ENCODE results near the gene SCARF2.

- TF ChIP-seq CTCF (IDR thresholded peaks at IDR 0.05) (no peak), EP300 (IDR thresholded peaks at IDR 0.05) (no peak)
These were observed 12.9 kb upstream of the SCARF2 start for GRCh38 chr22:20450551-20450906.

All from stomach (tissue), 4 donors.